Fibroblast of skin of scalp (primary cell): ENCODE results near the gene MAMDC4.
A peak's percentile ranks its signal among the peaks of the same experiment; 100 is the strongest.
"Not testable (repeated sequence)": the region's sequence is repeated elsewhere in the genome, so short reads cannot be mapped to it uniquely, and the experiment has no call there.

Source experiments
- DNase-seq: peaks from one replicate; pipeline ENCODE4 v3.0.0-alpha.2; 2013

Gene MAMDC4

DNA sequence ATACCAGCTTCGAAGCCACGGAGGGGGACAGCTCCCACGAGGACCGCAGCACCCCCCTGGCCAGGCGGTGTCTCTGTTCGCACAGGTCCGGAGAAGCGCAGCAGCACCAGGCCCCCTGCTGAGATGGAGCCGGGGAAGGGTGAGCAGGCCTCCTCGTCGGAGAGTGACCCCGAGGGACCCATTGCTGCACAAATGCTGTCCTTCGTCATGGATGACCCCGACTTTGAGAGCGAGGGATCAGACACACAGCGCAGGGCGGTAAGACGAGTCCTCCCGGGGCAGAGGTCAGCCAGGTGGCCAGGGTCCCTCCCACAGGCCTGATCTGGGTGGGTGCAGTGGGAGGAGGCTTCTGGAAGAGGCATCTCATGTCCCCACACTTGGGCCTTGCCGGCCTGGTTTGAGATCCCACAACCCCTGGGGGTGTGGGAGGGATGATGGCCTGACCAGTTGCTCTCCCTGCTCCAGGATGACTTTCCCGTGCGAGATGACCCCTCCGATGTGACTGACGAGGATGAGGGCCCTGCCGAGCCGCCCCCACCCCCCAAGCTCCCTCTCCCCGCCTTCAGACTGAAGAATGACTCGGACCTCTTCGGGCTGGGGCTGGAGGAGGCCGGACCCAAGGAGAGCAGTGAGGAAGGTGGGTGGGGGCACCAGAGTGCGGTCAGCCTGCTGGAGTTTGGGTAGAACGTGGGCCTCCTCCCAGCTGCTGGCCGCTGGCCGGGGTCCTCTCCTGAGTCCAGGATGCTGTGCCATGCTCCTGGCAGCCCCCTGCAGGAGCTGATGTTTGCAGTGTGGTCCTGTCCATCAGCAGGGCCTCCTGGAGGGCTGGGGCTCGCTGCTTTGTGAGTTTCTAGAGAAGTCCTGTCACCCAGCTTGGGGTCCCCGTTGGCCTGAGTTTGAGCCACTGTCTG lies 12.7 kb upstream of the MAMDC4 start:
- DNase-seq = no peak

DNA sequence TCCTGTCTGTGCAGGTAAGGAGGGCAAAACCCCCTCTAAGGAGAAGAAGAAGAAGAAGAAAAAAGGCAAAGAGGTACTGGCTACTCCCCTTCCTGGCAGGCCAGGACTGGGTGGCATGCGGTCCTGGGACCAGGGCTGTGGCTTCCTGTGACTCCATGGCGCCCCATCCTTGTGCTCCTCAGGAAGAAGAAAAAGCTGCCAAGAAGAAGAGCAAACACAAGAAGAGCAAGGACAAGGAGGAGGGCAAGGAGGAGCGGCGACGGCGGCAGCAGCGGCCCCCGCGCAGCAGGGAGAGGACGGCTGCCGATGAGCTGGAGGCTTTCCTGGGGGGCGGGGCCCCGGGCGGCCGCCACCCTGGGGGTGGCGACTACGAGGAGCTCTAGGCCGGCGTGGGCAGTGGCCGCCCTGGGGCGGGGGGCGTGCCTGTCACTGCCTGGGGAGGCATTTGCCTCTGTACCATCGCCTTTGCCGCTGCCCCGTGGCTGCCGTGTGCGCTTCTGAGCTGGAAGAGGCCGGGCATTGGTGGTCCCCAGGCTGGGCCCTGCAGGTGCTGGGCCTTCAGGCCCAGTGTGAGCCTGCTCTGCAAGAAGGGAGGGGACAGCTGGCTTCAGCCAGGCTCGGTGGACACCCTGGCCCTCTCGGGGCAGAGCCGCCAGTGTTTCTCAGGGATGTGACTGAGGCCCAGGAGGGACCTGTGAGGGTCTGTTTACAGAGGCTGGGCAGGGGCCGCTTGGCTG lies 11.8 kb upstream of the MAMDC4 start:
- DNase-seq = no peak

DNA sequence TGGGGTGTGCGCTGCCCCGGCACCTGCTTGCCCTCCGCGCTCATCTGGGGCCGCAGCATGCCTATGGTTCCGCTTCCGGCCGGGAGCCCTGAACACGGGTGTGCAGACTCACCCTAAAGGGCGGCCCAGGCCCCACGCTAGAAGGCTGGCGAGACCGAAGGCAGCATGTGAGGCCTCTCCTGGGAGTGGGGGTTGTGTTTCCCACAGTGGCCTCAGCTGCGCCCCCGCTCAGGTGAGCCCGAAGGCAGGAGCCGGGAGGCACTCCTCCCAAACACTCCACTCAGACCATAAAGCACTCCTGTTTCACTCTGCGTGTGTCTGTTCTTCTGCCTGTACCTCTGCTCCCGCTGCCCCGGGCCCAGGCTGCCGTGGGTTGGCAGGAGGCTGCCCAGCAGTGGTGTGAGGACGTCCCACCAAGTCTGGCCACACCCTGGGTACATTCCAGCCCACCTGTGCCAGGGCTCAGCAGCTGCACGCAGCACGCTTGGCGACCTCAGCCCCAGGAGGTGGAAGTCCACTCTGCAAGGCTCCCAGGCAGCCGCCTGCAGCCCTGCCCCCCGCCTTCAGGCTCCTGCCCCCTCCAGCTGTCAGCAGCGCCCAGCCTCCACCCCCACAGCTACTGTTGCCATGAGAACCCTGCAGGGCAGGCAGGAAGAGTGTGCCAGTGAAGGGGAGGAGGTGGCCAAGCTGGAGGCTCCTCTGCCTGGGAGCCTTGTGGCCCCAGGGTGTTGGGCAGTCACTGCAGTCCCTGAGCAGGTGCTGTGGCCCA lies 11.1 kb upstream of the MAMDC4 start:
- peak; percentile 71 for DNase-seq

DNA sequence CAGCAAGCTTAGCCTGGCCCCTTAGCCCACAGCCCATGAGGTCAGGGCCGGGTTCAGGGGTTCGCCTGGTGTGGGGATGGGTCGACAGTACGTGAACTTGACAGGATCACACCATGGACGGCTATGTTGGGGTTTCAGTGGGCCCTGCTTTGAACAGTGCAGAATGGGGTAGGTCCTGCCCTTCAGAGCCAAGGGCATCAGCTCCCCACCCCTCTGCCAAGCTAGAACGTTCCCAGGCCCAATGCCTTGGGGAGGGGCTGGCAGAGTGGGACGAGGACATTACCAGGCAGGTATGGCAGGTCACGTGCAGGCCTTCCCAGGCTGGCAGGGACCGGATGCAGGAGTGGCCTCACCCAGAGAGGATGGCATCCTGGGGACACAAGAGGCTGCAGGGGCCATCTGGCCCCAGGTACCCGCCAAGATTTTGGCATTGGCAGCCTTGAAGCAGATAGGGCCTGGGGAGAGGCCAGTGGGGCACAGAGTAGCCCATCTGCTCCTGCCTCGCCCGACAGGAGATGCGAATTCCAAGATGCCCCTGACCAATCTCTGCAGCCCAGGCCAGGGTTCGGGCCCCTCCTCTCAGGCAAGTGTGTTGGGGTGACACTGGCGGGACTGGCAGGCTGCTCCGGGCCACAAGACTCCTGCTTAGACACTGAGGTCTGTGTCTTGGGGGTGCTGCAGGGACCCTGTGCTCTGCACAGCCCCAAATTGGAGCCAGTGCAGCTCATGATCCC lies 10.3 kb upstream of the MAMDC4 start:
- not testable (repeated sequence) for DNase-seq

DNA sequence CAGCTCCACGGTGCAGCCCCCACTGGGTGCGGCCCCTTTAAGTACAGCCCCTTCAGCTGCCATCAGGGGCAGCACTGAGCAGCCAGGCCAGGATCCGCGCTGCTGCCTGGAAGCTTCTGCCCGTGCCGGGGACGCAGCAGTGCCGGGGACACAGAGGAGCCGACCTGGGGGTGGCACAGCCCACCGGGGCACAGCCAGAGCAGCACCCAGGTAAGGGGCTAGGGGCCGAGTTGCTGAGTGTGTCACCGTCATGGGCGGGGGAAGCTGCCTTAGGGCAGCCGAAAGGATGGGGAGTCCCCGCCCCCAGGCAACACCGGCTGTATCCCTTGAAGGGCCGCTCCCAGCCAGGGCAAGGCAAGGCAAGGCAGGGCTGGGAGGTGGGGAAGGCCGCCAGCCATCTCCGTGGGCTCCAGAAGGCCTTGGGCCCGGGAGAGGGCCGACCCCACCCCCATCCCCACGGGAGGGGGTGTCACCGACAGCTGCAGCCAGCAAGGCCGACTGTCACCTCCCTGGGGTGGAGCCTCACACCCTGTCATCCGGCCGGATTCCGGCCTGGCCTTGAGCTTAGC lies 9.7 kb upstream of the MAMDC4 start, which contains the start of gene AJM1:
Gene AJM1 (plus strand): TSS at position 99 of the 569 bp plus-strand sequence. CDS start 1,937 bp downstream, outside the sequence.
- DNase-seq = peak; percentile 75

DNA sequence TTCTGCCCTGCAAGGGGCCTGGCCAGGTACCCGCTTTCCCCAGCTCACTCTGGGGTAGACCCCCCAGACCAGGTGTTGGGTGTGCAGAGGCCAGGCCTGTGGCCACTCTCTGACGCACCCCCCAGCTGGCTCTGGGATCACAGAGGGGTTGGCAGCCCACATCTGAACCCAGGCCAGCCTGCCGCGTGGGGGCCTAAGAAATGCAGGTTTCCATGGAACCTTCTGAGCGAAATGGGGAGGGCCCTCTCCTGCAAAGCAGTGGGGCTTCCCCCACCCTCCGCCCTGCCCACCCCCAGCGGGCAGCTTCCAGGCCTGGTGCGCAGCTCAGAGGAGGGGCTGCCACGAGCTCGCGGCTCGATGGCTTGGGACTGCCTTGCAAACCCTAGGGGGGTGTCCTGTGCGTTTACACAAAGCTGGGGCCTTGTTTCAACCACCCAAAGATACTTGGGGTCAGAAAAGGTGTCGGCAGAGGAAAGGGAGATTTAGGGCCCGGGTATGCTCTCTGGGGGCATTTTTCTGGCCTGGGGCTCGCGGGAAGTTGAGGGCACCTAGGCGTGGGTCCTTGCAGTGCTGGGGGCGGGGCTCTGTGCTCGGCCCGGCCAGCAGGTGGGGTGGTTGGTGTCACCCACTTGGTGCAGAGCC lies 8.9 kb upstream of the MAMDC4 start:
- not testable (repeated sequence) for DNase-seq

DNA sequence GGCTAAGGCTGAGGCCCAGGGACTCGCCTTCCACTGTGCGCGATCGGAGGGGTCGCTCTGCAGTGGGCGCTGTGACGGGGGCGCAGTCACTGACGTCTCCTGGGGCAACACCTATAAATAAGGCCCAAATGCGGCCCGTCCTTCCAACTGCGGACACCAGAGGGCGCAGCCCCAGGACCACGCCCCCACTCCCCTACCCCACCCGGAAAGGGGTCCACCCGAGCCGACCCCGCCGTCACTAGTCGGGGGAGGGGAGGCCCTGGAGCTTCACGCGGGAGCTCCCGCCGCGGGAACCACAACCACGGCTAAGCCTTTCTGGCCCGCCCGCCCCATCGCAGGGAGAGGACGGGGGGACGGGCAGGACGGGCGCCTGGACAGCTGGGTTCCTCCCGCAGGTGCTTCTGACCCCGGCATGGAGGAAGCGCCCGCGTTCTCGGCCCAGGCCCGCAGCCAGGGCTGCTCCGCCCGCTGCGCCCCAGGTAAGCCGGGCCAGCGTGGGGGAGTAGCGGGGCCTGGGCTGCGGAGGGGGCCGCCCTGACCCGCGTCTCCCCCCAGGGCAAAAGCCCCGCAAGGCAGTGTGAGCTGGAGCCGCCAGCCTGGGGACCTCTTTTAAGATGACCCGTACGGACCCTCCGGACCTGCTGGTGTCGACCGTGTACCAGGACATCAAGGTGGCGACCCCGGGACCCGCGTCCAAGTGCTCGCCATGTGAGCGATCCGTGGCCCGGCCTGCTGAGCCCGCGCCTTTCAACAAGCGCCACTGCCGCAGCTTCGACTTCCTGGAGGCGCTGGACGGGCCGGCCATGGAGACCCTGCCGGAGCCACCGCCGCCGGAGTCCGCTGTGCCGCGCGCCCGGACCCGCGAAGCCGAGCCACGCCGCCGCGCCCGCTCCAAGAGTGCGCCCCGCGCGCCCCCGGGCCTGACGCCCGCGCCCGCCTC lies 8.1 kb upstream of the MAMDC4 start:
- DNase-seq = not testable (repeated sequence)

DNA sequence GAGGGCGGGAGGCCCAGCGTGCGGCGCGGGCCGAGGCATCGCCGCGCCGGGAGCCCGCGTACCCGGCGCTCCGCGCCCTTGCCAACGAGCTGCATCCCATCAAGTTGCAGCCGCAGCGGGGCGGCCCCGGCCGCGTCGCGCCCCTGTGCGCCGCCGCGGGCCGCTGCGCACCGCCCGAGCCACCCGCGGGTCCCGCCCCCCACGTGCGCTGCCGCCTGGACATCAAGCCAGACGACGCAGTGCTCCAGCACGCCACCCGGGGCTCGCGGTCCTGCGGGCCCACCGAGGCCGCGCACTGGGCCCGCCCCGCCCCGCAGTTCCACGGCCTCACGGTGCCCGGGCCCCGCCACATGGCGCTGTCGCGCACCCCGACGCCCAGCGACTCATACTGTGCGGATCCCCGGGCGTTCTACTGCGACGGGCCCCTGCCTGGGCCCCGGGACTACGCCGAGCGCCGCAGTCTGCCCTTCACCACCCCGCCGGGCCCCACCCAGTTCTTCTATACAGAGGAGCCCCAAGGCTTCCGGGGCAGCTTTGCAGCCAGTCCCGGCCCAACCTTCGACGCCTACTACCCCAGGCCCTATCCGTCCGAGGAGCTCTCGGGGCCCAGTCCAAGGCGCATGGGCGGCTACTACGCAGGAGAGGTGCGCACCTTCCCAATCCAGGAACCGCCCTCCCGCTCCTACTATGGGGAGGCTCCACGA lies 7.2 kb upstream of the MAMDC4 start:
- no peak for DNase-seq

DNA sequence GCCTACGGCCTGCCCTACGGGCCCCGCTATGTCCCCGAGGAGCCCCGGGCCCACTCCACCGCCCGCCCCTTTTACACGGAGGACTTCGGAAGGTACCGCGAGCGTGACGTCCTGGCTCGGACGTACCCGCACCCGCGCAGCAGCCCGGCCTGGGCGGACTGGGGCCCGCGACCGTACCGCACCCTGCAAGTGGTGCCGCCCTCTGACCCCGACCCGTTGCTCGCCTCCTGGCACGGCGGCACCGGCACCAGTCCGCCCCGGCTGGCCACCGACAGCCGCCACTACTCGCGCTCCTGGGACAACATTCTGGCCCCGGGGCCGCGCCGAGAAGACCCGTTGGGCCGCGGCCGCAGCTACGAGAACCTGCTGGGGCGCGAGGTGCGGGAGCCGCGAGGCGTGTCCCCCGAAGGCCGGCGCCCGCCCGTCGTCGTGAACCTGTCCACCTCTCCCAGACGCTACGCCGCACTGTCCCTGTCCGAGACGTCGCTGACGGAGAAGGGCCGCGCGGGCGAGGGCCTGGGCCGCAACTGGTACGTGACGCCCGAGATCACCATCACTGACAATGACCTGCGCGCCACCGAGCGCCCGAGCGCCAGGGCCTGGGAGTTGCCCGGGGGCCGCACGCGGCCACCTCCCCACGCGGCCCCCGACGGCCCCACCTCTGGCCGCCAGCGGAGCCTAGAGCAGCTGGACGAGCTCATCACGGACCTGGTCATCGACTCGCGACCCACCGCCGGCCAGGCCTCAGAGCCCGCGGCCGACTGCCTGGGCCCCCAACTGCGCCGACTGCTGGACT lies 6.5 kb upstream of the MAMDC4 start:
- no peak for DNase-seq

DNA sequence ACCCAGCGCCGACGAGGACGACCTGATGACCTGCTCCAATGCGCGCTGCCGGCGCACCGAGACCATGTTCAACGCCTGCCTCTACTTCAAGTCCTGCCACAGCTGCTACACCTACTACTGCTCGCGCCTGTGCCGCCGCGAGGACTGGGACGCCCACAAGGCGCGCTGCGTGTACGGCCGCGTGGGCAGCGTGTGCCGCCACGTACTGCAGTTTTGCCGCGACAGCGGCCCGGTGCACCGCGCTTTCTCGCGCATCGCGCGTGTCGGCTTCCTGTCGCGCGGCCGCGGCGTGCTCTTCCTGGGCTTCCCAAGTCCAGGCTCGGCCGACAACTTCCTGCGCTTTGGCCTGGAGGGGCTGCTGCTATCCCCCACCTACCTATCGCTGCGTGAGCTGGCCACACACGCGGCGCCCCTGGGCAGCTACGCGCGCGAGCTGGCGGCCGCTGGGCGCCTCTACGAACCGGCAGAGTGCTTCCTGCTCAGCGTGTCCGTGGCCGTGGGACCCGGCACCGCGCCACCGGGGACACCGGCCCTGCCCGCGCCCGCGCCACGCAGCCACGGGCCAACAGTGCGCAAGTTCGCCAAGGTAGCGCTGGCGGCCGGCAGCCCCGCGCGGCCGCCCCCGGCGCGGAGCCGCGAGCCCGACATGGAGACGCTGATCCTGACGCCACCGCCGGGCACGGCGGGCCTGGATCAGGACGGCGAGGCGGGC lies 5.6 kb upstream of the MAMDC4 start:
- DNase-seq = no peak

DNA sequence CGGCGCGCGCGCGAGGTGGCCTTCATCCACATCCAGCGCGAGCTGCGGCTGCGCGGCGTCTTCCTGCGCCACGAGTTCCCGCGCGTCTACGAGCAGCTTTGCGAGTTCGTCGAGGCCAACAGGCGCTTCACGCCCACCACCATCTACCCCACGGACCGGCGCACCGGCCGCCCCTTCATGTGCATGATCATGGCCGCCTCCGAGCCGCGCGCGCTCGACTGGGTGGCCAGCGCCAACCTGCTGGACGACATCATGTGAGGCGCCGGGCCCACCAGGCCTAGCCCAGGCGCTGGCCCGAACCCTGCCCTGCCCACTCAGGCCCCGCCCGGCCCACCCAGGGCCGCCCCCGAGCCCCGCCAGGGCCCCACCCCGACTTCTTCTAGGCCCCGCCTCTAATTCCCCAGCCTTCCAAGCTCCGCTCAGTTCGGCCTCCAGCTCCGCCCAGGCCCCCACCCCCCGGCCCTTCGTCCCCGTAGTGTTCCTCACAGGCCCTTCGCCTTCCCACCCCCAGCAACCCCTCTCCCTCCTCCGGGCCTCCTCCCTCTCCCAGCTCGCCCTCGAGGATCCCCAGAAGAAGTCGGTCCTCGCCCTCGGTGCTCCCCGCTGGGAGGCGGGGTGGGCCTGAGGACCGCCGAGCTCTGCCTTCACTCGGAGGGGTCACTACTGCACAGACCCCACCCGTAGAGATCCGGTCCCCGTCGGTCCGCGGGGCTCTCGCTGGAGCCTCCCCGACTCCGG lies 4.9 kb upstream of the MAMDC4 start:
- DNase-seq = peak; percentile 85

DNA sequence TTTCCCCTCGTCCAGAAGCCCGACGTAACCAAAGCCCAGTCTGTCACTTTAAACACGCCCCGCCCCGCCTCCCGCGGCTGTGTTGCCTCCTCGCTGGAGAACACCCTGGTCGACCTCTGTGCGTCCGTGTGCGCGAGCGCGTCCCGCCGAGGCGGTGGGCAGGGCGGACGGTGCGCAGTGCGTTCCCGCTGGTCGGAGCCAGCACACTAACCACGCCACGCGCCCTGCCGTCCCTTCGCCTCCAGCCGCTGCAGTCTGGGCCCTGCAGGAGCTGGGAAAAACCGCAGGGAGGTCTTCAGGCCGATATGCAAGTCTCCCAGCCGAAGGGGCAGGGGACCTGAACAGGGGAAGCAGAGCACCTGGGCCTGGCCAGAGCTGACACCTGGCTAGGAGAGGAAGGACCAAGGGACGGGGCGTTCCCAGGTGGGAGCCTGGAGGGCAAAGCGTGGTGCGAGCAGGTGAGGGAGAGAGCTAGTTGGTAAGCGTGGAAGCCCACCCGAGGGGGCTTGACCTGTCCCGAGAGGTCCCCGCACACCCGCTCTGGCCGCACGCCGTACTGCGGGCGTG lies 4.2 kb upstream of the MAMDC4 start:
- peak; percentile 86 for DNase-seq

DNA sequence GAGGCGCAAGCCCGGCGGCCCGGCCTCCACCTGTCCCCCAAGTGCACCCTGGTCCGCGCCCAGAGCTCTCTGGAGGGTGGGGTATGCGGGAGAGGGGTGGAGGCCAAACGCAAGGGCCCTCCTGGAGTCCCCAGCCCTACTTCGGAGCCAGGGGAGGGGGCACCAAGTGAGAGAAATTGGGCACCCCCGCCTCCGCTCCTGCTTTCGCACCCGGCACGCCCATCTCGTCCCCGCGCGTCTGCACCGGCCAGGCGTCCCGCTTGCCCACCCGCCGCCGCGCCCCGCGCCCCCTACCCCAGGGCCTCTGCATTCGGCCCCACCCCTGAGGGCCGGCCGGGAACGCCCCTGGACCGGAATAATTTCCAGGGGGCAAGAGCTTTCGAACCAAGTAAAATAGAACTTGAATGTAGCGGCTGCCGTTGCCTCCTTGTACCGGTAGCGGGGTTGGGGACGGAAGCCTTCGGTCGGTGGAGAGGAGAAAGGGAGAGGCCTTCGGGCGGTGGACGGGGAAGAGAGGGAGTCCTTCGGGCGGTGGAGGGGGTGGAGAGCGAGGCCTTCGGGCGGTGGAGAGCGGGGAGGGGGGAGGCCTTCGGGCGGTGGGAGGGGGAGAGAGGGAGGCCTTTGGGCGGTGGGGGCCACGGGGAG lies 3.6 kb upstream of the MAMDC4 start:
- no peak for DNase-seq

DNA sequence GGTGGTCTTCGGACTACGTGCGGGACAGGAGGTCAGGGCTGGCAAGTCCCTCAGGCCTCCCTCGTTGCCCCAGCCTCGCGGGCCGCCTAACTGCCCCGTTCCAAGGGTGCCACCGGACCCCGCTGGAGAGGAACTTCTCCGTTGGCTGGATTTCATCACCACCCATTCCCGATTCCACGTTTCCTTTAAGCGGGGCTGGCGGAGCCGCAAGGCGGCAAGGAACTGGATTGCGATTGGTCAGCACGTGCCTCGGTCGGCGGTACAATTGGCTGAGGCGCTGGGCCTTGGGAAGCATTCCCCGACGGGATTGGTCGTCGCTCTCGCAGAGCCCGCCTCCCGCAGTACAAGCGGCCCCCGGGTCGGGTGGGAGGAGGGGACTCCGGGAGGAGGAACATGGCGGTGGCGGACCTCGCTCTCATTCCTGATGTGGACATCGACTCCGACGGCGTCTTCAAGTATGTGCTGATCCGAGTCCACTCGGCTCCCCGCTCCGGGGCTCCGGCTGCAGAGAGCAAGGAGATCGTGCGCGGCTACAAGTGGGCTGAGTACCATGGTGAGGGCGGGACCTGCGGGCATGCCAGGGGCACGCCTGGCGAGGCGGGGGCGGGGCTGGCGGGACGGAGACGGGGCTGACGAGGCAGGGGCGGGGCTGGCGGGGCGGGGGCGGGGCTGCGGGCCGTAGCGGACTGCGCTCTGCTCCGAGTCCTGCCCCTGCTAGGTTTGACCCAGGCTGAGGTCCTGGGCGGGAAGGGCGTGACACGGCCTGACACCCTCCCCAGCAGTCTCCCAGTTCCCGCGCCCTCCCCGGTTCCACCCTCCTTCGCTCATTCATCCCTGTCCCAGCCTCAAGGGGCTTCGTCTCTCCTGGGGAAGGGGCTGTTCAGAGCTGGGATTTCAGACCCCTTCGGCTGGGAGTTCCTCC lies 2.8 kb upstream of the MAMDC4 start, which contains the start of gene PHPT1:
Gene PHPT1 (plus strand): TSS at position 372 of the 922 bp plus-strand sequence. CDS start 22 bp downstream, at position 394.
- DNase-seq = peak; percentile 99
